Esophagus (tissue), 2 donors: Measurements from ENCODE around the gene PKD1. TPM values are rescaled to one million over a fixed set of nuclear protein-coding genes. Genes with fewer than 3 reads are reported as not detected.
"Not testable (repeated sequence)": the region's sequence is repeated elsewhere in the genome, so short reads cannot be mapped to it uniquely, and the experiment has no call there.

Source experiments
- H3K27ac ChIP-seq, 2 donors: one replicate each; pipeline ENCODE4 v1.5.1; 2013; ENCODE audit warnings: low read depth in 2 of 2, mild to moderate bottlenecking in 2 of 2, inconsistent platforms in 1 of 2, low read length in 1 of 2, moderate library complexity in 1 of 2
- H3K27me3 ChIP-seq, 2 donors: one replicate each; pipeline ENCODE4 v1.6.1; 2013; ENCODE audit warnings: low read length in 2 of 2, control low read depth in 1 of 2, mild to moderate bottlenecking in 1 of 2; ENCODE audit not compliant: insufficient read depth in 2 of 2, control insufficient read depth in 1 of 2
- H3K36me3 ChIP-seq, 2 donors: one replicate each; pipeline ENCODE4 v1.6.1; 2013; ENCODE audit warnings: low read length in 1 of 2; ENCODE audit not compliant: control insufficient read depth in 2 of 2, insufficient read depth in 2 of 2
- H3K4me1 ChIP-seq, 2 donors: one replicate each; pipeline ENCODE4 v1.6.1; 2013; ENCODE audit warnings: low read length in 1 of 2; ENCODE audit not compliant: control insufficient read depth in 2 of 2, insufficient read depth in 2 of 2
- H3K4me3 ChIP-seq, 2 donors: one replicate each; pipeline ENCODE4 v1.5.1; 2013; ENCODE audit warnings: low read length in 2 of 2, mild to moderate bottlenecking in 2 of 2, low read depth in 1 of 2, moderate library complexity in 1 of 2
- H3K9me3 ChIP-seq, 2 donors: one replicate each; pipeline ENCODE4 v1.6.1; 2013; ENCODE audit warnings: mild to moderate bottlenecking in 2 of 2, low read depth in 1 of 2, low read length in 1 of 2, moderate library complexity in 1 of 2; ENCODE audit not compliant: control insufficient read depth in 2 of 2, insufficient read depth in 1 of 2
- WGBS, 2 donors: extraction: QIAGEN DNeasy Blood & Tissue Kit; methylation state at CpG; one replicate each; pipeline ENCODE4 v1.1.7; 2013; 5-methylcytosine and 5-hydroxymethylcytosine counted together
- polyA plus RNA-seq, 2 donors: library from polyadenylated mRNA; stranded (reverse); fragments of 200-250 nt; gene quantifications; one replicate each; pipeline ENCODE4 v1.2.3, GENCODE V29; 2013
- donor health status: healthy with polysubstance abuse.
- donor health status: Bipolar disorder and iron deficiency.

The PKD1 gene
- polyA plus RNA-seq, 2 donors, result 40.5 to 78.0 TPM

- H3K36me3 ChIP-seq, result peaks cover 7 to 52% of the 10 kb centered on the region in 2 donors
Measured at GRCh38 chr16:2111009-2111353, 24.7 kb downstream of the PKD1 start.

DNA sequence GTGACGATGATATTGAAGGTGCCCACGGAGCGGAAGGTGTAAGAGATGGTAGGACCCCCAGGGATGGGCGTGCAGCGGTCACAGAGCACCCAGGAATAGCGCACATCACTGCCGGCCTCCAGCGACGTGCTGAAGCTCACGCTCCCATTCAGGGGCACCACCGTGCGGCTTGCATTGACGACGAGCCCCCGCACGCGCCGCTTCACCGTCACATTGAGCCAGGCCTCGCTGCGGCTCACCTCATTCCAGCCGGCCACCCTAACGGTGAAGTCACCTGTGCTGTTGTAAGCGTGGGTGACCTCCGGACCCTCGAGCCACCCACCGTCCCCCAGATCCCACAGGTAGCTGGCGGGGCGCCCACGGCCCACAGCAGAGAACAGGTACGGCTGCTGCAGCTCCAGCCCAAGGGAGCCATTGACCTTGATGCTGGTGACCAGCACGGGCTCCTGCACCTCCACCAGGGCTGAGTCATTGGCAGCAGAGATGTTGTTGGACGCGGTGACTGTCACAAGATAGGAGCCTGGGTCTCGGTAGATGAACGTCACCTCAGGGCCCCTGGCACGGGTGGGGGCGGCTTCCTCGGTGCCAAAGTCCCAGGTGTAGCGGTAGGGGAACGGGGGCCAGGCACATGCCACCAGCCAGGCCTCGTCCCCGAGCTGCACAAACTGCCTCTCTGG is 25.2 kb downstream of the PKD1 start:
- H3K27me3 ChIP-seq, H3K4me1 ChIP-seq, H3K27ac ChIP-seq, H3K4me3 ChIP-seq, H3K9me3 ChIP-seq: not testable (repeated sequence)
- H3K36me3 ChIP-seq, result peaks cover 7 to 56% of the 10 kb centered on the region in 2 donors
- 90% methylated on average over 40 to 43 of the region's 43 CpGs for WGBS, 2 donors

More at GRCh38 chr16:2111009-2111353, 24.7 kb downstream of the PKD1 start:
- 94 to 95% methylated on average over 34 to 36 of the region's 36 CpGs for WGBS, 2 donors
- not testable (repeated sequence) for H3K4me1 ChIP-seq, H3K9me3 ChIP-seq, H3K4me3 ChIP-seq, H3K27ac ChIP-seq, H3K27me3 ChIP-seq

GRCh38 chr16:2109872-2110271 is 25.8 kb downstream of the PKD1 start:
- WGBS, 2 donors, result 90 to 92% methylated on average over 15 to 23 of the region's 23 CpGs
- not testable (repeated sequence) for H3K9me3 ChIP-seq
- peaks cover 7 to 58% of the 10 kb centered on the region in 2 donors for H3K36me3 ChIP-seq

GRCh38 chr16:2109271-2109580 is 26.5 kb downstream of the PKD1 start:
- H3K36me3 ChIP-seq, result peaks cover 7 to 56% of the 10 kb centered on the region in 2 donors
- not testable (repeated sequence) for H3K27ac ChIP-seq, H3K4me3 ChIP-seq, H3K9me3 ChIP-seq, H3K4me1 ChIP-seq, H3K27me3 ChIP-seq
- WGBS, 2 donors, result 90 to 93% methylated on average over 24 to 25 of the region's 25 CpGs

More at GRCh38 chr16:2109872-2110271, 25.8 kb downstream of the PKD1 start:
- not testable (repeated sequence) for H3K4me3 ChIP-seq, H3K4me1 ChIP-seq, H3K27ac ChIP-seq, H3K27me3 ChIP-seq

GRCh38 chr16:2108446-2109270 is 27.0 kb downstream of the PKD1 start:
- not testable (repeated sequence) for H3K9me3 ChIP-seq, H3K27ac ChIP-seq, H3K4me3 ChIP-seq, H3K27me3 ChIP-seq, H3K4me1 ChIP-seq
- WGBS, 2 donors, result 96% methylated on average over 70 to 73 of the region's 73 CpGs
- peaks cover 7 to 51% of the 10 kb centered on the region in 2 donors for H3K36me3 ChIP-seq

DNA sequence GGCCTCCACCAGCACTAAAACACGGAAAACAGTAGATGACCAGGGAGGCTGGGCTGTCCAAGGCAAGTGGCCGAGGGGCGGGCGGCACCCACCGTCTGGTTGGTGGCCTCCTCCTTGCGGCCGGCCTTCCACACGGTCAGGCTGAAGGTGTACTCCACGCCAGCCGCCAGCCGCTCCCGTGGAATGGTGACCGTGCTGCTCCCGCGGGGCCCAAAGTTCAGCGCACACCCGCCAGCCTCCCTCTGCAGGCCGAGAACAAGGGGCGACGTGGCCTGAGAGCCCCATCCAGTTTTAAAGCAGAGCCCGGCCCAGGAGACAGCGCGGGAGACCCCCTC is 27.9 kb downstream of the PKD1 start:
- peaks cover 7 to 55% of the 10 kb centered on the region in 2 donors for H3K36me3 ChIP-seq
- WGBS, 2 donors, result 94% methylated on average over 20 to 23 of the region's 23 CpGs
- H3K4me1 ChIP-seq, H3K9me3 ChIP-seq, H3K27me3 ChIP-seq, H3K4me3 ChIP-seq, H3K27ac ChIP-seq: not testable (repeated sequence)

DNA sequence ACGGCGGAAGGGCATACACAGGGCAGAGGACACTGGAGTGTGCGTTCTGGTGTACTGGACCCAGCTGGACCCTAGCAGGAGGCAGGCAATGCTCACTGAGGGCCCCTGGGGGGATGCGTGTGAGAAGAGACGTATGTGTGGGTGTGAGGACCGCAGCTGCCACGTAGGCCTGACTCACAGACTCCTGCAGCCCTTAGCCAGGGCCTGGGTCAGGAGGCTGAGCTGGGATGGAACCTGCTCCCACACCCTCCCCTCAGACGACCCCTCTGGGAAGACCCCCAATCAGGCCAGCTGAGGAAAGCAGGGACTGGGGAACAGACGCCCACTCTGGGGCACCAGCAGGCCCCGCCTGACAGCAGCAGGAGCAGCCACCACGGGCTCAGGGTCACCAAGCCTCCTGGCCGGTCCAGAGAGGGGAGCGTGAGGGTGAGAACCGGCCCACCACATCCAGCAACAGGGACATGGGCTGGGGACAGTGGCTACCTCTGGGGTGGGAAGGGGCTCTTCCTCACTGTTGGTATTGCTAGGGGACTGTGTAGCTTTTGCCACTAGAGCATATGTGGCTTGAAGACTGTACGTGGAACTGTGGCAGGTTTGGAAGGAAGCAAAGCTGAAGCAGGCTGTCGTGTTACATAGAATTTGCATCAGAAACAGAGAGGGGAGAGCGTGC is 28.4 kb downstream of the PKD1 start:
- peaks cover 7 to 57% of the 10 kb centered on the region in 2 donors for H3K36me3 ChIP-seq
- not testable (repeated sequence) for H3K27ac ChIP-seq

GRCh38 chr16:2106211-2106610 is 29.5 kb downstream of the PKD1 start:
- not testable (repeated sequence) for H3K4me3 ChIP-seq, H3K27me3 ChIP-seq, H3K27ac ChIP-seq, H3K9me3 ChIP-seq, H3K4me1 ChIP-seq
- 92 to 95% methylated on average over 38 of the region's 38 CpGs for WGBS, 2 donors
- peaks cover 3 to 56% of the 10 kb centered on the region in 2 donors for H3K36me3 ChIP-seq

More for the DNA sequence above, 28.4 kb downstream of the PKD1 start:
- not testable (repeated sequence) for H3K4me3 ChIP-seq, H3K9me3 ChIP-seq, H3K4me1 ChIP-seq, H3K27me3 ChIP-seq
- WGBS, 2 donors, result 74 to 82% methylated on average over 16 to 17 of the region's 17 CpGs

GRCh38 chr16:2105769-2106168 is 29.9 kb downstream of the PKD1 start:
- peaks cover 3 to 52% of the 10 kb centered on the region in 2 donors for H3K36me3 ChIP-seq
- H3K27ac ChIP-seq, H3K27me3 ChIP-seq, H3K4me3 ChIP-seq, H3K4me1 ChIP-seq, H3K9me3 ChIP-seq: not testable (repeated sequence)
- WGBS, 2 donors, result 78 to 83% methylated on average over 15 to 21 of the region's 22 CpGs
